ENCODE results near the gene PRCD. TPM values are rescaled to one million over a fixed set of nuclear protein-coding genes. Genes with fewer than 3 reads are reported as not detected.

Gene PRCD
- total RNA-seq, 1 donor from 2014 or later: 5.8 TPM

GRCh38 chr17:76544546-76545365, 4.9 kb downstream of the PRCD start:
- TF ChIP-seq CTCF (conservative IDR thresholded peaks at IDR 0.05; ENCODE audit: low read depth, low read length): no peak
- no peak for DNase-seq (ENCODE audit: low read depth)
- H3K4me3 ChIP-seq (ENCODE audit: low read depth, low read length): no peak overlapping the region

GRCh38 chr17:76545918-76546555, 6.2 kb downstream of the PRCD start:
- no peak for TF ChIP-seq CTCF (conservative IDR thresholded peaks at IDR 0.05; ENCODE audit: low read depth, low read length)
- no peak for DNase-seq (ENCODE audit: low read depth)
- no peak overlapping the region for H3K4me3 ChIP-seq (ENCODE audit: low read depth, low read length)

GRCh38 chr17:76546556-76547182, 6.8 kb downstream of the PRCD start:
- H3K4me3 ChIP-seq (ENCODE audit: low read depth, low read length): no peak overlapping the region
- no peak for DNase-seq (ENCODE audit: low read depth)
- no peak for TF ChIP-seq CTCF (conservative IDR thresholded peaks at IDR 0.05; ENCODE audit: low read depth, low read length)

GRCh38 chr17:76547183-76547641, 7.4 kb downstream of the PRCD start:
- TF ChIP-seq CTCF (conservative IDR thresholded peaks at IDR 0.05; ENCODE audit: low read depth, low read length): peak; percentile 74
- DNase-seq (ENCODE audit: low read depth): no peak
- no peak overlapping the region for H3K4me3 ChIP-seq (ENCODE audit: low read depth, low read length)

- TF ChIP-seq CTCF (conservative IDR thresholded peaks at IDR 0.05; ENCODE audit: low read depth, low read length): no peak
- H3K4me3 ChIP-seq (ENCODE audit: low read depth, low read length): no peak overlapping the region
- no peak for DNase-seq (ENCODE audit: low read depth)
Measured at GRCh38 chr17:76547642-76548202, 7.9 kb downstream of the PRCD start.

GRCh38 chr17:76548378-76549214, 8.8 kb downstream of the PRCD start:
- DNase-seq (ENCODE audit: low read depth): no peak
- TF ChIP-seq CTCF (conservative IDR thresholded peaks at IDR 0.05; ENCODE audit: low read depth, low read length): no peak
- no peak overlapping the region for H3K4me3 ChIP-seq (ENCODE audit: low read depth, low read length)
